GM12892 (cell line): ENCODE results near the gene ZNF680.
"Not testable (repeated sequence)": the region's sequence is repeated elsewhere in the genome, so short reads cannot be mapped to it uniquely, and the experiment has no call there.

Source experiments
- DNase-seq: peaks from one replicate; pipeline ENCODE4 v3.0.0; 2011; ENCODE audit not compliant: insufficient read length
- FAIRE-seq: peaks from 2 replicates; lab custom pipeline; 2011; peaks lifted over from hg19 to GRCh38; lab: Jason Lieb, UNC
- POLR2A ChIP-seq: IDR thresholded peaks from 2 replicates; pipeline ENCODE4 v1.6.1; 2011; ENCODE audit warnings: low read depth, low read length, control low read depth
- POLR2AphosphoS5 ChIP-seq: IDR thresholded peaks from 2 replicates; pipeline ENCODE4 v1.6.1; 2011; ENCODE audit warnings: low read depth, low read length, control low read depth
- TAF1 ChIP-seq: IDR thresholded peaks from 2 replicates; pipeline ENCODE4 v1.6.1; 2011; ENCODE audit warnings: low read depth, mild to moderate bottlenecking, control low read depth, low read length, borderline replicate concordance

Gene ZNF680

DNA sequence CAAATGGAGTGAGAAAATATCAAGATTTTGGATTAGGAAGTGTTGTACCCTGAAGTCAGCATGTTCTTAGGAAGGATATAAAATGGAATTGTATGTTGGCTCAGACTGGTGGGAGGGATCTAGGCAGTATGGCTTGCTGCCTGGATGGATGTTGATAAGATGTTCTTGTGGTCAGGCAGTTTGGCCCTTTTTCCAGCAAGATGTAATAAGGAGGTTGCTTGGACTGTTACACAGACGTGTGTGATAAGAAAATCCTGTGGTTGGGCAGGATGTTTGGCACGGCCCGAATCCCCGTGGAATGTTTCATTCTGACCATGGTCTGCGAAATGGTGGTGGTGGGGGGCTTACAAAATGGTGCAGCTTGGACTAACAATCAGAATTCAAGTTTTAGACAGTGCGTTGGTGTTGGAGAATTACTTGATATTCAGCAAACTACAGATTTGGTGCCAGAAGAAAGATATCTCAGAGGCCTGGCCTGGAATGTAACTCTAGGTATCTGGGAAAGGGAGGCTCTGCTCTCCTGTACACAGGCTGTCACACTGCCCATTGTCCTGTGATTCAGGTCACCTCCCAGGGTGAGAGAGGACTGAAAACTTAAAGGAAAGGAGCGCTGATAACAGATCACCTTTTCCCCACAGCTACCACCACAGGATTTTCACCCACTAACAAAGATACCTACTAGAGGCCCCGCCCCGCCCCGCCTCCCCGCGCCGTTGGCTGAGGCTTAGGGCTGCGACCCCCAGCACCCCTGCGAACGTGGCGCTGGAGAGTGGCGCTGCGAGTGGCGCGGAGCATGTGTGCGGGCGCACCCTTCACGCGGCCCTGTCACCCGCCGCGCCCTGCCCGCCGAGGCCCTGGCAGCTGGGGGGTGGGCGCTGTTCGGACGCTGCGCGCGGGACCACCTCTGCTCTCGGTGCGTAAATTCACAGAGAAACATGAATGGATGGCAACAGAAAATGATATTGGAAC, 19.3 kb upstream of the ZNF680 start:
- no peak for TF ChIP-seq POLR2A
- no peak for TF ChIP-seq POLR2AphosphoS5
- TF ChIP-seq TAF1 = no peak
- FAIRE-seq (no peak), DNase-seq (no peak)

DNA sequence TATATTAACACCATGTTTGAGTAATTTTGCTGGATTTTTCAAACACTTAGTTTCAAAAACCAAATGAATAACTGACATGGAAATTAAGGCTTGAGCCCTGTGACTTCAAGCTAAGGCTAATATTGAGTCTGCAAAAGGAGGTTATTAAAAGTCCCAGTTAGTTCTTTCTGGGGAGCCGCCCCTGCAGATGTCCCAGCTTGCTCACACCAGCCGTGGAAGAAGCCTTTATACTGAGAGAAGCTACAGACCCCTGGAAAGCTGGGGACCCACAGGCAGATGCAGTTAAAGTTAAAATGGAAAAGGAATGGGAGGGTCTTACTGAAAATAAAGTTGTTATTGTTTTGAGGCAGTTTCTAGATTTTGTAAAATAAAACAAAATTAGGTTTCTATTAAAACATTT, 18.5 kb upstream of the ZNF680 start:
- no peak for DNase-seq
- TF ChIP-seq POLR2AphosphoS5 = no peak
- no peak for TF ChIP-seq TAF1
- TF ChIP-seq POLR2A = no peak
- FAIRE-seq = no peak

DNA sequence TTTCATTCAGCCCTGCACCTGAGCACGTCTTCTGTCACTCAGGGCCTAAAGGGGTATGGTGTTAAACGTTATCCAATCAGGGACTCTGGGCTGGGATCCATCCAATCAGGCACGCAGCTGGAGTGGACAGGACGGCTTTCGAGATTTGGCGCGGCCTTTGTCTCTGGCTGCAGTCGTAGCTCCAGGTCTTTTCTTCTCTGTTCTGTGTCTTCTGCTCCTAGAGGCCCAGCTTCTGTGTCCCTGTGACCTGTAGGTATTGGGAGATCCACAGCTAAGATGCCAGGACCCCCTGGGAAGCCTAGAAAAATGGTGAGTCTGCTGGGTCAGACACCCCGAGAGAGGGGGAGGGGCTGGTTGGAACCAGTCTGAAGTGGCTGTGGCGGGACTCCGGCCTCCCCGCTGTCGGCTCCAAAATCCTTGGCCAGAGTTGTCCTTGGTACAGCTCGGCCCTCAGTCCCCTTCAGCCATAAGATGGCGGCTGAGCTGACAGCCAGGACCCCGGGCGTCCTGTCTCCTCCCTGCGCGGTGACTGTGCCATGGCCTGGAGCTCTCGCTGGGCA, 11.7 kb upstream of the ZNF680 start:
- TF ChIP-seq TAF1 = no peak
- TF ChIP-seq POLR2A = no peak
- TF ChIP-seq POLR2AphosphoS5 = no peak
- FAIRE-seq = no peak
- no peak for DNase-seq

DNA sequence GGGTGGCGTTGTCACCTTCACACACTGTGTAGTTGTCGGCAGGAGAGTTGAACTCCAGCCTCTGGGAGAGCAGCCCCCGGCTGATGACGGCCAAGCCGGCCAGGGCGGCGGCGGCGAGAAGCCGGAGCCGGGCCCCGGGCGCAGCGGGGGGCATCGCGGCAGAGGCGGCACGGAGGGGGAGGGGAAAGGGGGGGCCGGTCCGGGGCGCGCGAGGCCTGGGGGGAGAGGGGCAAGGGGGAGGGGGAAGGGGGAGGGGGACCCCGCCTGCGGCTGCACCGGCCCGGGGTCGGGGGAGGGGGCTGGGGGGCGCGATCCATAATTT, 7.4 kb upstream of the ZNF680 start:
- not testable (repeated sequence) for DNase-seq, FAIRE-seq

DNA sequence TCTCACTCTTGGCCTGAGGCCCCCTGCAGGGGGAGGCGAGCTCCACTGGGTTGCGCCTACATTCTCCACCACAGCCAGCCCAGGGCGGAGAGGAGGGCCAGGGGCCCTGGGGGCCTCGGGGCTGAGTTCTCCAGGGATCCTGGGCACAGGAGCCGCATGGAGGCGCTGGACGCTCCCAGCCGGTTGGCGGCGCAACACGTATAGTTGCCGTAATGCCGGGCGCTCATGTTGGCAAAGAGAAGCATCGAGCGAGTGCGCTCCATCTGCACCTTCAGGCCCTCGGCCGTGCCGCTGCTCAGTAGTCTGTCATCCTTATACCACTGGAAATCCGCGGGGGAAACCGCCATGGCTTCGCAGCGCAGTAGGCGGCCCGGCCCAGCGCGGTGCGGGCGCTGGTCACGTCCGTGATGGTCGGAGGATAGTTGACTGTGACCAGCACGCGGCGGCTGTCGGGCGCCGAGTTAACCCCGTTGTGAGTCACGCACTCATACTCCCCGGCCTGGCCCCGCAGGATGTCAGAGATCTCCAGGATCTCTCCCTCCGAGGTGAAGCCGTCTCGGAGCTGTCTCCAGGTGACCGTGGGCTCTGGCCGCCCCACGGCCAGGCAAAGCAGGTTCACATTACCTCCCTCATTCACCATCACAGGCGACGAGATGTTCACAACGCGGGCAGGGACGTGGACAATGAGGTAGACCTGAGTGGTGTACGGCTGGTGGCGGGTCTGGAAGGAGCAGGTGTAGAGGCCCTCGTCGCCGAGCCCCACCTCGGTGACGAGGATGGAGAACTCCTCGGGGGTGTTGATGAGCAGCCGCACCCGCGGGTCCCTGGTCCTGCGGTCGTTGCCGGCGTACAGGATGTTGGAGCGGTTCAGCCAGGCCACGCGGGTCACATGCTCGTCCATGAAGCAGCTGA, 6.8 kb upstream of the ZNF680 start:
- FAIRE-seq, DNase-seq: not testable (repeated sequence)

DNA sequence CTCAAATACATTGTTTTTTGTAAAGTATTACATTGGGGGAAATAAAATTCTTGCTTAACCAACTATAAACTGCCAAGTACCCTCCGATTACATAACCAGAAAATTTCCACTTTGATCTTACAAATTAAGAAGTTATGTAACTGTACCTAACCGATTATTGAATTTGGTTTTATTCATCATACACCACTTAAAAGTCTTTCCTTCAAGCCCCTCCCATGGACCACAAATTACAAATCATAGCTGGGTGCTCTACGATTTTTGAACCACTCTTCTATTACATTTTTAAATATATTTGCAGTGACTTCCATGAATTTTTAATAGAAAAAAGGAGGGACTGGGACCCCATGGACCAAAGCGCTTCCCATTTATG, 630 bp downstream of the ZNF680 start:
- DNase-seq = no peak
- TF ChIP-seq POLR2A (no peak), TAF1 (no peak), POLR2AphosphoS5 (no peak)
- no peak for FAIRE-seq

DNA sequence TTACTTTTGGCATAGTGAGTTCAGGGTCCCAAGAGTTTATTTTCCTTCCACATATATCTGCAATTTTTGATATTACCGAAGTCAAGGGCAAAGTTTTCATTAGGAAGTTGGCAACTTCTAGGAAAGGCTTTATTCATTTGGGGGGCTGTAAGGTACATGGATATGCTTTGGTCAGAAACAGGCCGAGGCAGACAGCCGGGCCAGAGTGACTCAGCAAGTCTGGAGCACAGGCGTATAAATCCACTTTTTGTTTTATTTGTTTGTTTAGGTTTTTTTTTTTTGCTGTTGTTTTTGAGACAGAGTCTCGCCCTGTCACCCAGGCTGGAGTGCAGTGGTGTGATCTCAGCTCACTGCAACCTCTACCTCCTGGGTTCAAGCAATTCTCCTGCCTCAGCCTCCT, 3.7 kb downstream of the ZNF680 start:
- DNase-seq (no peak), FAIRE-seq (no peak)
- TF ChIP-seq POLR2AphosphoS5 (no peak), POLR2A (no peak), TAF1 (no peak)

DNA sequence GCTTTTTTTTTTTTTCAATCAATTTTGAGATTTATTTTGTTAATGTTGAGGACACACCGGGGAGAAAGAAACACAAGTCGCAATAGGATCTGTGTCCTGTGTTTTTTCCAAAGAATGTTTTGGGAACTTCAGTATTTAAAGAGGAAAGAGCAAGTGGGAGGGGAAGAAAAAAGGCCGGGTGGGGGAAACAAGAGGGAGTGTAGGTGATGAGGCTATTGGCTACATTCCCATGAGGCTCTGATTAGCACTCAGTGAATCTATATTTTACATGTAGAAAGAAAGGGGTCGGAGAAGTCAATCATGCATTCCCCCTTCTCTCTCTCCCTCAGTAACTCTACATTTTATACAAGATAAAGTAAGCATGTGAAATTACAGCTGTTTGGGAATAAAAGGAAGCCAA, 4.1 kb downstream of the ZNF680 start:
- DNase-seq (no peak), FAIRE-seq (no peak)
- no peak for TF ChIP-seq POLR2A
- TF ChIP-seq POLR2AphosphoS5 = no peak

DNA sequence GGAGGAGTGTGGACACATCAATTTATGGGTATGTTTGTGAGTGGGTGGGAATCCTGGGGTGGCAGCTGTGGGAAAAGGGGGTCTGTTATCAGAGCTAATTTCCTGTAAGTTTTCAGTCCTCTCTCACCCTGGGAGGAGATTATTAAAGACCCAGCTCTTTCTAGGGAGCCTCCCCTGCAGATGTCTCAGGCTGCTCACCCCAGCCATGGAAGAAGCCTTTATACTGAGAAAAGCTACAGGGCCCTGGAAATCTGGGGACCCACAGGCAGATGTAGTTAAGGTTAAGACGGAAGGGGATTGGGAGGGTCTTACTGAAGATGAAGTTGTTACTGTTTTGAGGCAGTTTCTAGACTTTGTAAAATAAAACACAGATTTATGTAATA, 4.6 kb downstream of the ZNF680 start:
- FAIRE-seq = no peak
- no peak for TF ChIP-seq POLR2A
- no peak for TF ChIP-seq TAF1
- TF ChIP-seq POLR2AphosphoS5 = no peak
- no peak for DNase-seq

DNA sequence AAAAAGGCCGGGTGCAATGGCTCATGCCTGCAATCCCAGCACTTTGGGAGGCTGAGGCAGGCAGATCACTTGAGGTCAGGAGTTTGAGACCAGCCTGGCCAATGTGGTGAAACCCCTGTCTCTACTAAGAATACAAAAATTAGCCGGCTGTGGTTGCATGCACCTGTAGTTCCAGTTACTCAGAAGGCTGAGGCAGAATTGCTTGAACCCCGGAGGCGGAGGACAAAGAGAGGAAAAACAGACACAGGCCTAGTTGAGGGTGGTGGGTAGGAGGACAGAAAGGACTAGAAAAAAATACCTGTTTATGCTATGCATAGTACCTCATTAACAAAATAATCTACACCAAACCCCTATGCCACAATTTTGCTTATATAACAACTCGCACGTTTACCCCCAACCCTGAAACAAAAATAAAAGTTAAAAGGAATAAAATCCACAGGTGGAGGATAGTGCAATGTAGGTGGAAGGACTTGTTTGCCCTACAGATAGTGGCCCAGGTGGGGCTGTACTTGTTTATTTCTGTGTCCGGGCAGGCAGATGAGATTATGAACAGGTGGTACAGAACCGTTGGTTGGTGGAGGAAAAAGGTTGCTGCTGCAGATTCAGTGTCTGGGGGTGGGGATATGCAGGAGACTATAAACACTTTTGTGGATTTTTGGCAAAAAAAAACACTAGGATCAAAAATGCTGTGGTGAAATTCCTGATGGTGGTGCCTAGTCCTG, 5.1 kb downstream of the ZNF680 start:
- DNase-seq = no peak
- TF ChIP-seq TAF1 (no peak), POLR2A (no peak), POLR2AphosphoS5 (no peak)
- no peak for FAIRE-seq

DNA sequence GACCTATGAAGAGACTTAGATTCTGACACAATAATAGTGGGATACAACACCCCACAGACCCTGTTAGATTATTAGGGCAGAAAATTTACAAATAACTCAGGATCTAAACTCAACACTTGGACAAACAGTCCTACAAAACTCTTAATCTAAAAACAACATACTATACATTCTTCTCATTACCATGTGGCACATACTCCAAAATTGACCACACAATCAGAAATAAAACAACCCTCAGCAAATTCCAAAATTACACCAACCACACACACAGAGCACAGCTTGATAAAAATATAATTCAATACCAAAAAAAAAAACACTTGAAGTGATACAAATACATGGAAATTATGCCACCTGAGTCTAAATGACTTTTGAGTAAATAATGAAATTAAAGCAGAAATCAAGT, 7.8 kb downstream of the ZNF680 start:
- FAIRE-seq = no peak
- TF ChIP-seq POLR2A (no peak), TAF1 (no peak), POLR2AphosphoS5 (no peak)
- no peak for DNase-seq

DNA sequence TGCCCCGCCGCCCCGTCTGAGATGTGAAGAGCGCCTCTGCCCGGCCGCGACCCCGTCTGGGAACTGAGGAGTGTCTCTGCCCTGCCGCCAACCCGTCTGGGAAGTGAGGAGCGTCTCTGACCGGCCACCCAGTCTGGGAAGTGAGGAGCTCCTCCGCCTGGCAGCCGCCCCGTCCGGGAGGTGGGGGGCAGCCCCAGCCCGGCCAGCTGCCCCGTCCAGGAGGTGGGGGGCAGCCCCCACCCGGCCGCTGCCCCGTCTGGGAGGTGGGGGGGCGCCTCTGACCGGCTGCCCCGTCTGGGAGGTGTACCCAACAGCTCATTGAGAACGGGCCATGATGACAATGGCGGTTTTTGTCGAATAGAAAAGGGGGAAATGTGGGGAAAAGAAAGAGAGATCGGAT, 8.7 kb downstream of the ZNF680 start:
- not testable (repeated sequence) for FAIRE-seq, DNase-seq
